HCT116 (cell line): ENCODE results near the gene UBE2V1. TPM values are rescaled to one million over a fixed set of nuclear protein-coding genes. Genes with fewer than 3 reads are reported as not detected.
A peak's percentile ranks its signal among the peaks of the same experiment; 100 is the strongest.

Experiments
- ATAC-seq: fragments of 200-7000 bp; cut with Tn5 transposase; 2 replicates; pipeline ENCODE4 v1.9.1; 2020; ENCODE audit warnings: mild to moderate bottlenecking, moderate library complexity
- BruUV-seq: library from RNA; stranded (reverse); fragments of 400-500 nt; replicated peaks from 2 replicates; lab custom pipeline; 2021; lab: Mats Ljungman, UMichigan
- CTCF ChIA-PET: fragments of 300-600 bp; sonication (Branson Sonifier 250); formaldehyde crosslinking; loops from one replicate; lab custom pipeline; 2021; ENCODE audit warnings: antibody characterized with exemption; lab: Charles Lee
- POLR2A ChIA-PET: fragments of 300-600, 350-600 bp; sonication (Branson Sonifier 250); formaldehyde crosslinking; loops from one replicate; lab custom pipeline; 2021; ENCODE audit warnings: antibody characterized with exemption; lab: Charles Lee
- RAD21 ChIA-PET, 2 experiments: fragments of 300-600 bp; sonication (Branson Sonifier 250); formaldehyde crosslinking; loops; one replicate each; lab custom pipeline; 2023; ENCODE audit warnings: low total read pairs in 2 of 2; ENCODE audit not compliant: uncharacterized antibody in 2 of 2, unreplicated experiment in 2 of 2, low non-redundant PET in 1 of 2; lab: Charles Lee
- DNase-seq: peaks from one replicate; pipeline ENCODE4 v3.0.0-alpha.2; 2010; ENCODE audit warnings: low read depth, low spot score
- H2AFZ ChIP-seq: fragments of 200-600 bp; shearing (Covaris generic), sonication (generic); 2 replicates; pipeline ENCODE4 v1.6.1; 2017; ENCODE audit warnings: low read depth, mixed run types, mixed read lengths, antibody characterized with exemption, low read length; ENCODE audit not compliant: poor library complexity, severe bottlenecking
- H3K27ac ChIP-seq: 2 replicates; pipeline ENCODE4 v1.5.1; 2012; ENCODE audit warnings: low read depth, low read length
- H3K27me3 ChIP-seq: fragments of 200-600 bp; sonication (generic); 2 replicates; pipeline ENCODE4 v1.6.1; 2016; ENCODE audit warnings: mixed run types, low read length, mixed read lengths; ENCODE audit not compliant: insufficient read depth
- H3K36me3 ChIP-seq, 2 experiments: fragments of 200-500 bp in 1 of 2; fragments of 200-600 bp in 1 of 2; sonication (Bioruptor generic) in 1 of 2; sonication (generic) in 1 of 2; 2 replicates each; pipeline versions ENCODE4 v1.5.1 to v1.6.1; 2014 to 2016; ENCODE audit warnings: low read length in 2 of 2, inconsistent platforms in 1 of 2, mixed read lengths in 1 of 2, mixed run types in 1 of 2; ENCODE audit not compliant: insufficient read depth in 2 of 2, control insufficient read depth in 1 of 2
- H3K4me1 ChIP-seq, 2 experiments: fragments of 200-600 bp in 1 of 2; sonication (generic) in 1 of 2; 2 replicates each; pipeline versions ENCODE4 v1.5.1 to v1.6.1; 2012 to 2017; ENCODE audit warnings: low read length in 2 of 2, inconsistent platforms in 1 of 2, mild to moderate bottlenecking in 1 of 2, mixed read lengths in 1 of 2, mixed run types in 1 of 2, moderate library complexity in 1 of 2; ENCODE audit not compliant: insufficient read depth in 2 of 2, control insufficient read depth in 1 of 2
- H3K4me2 ChIP-seq: fragments of 200-600 bp; sonication (generic); 2 replicates; pipeline ENCODE4 v1.6.1; 2017; ENCODE audit warnings: mixed run types, low read length, mixed read lengths
- H3K4me3 ChIP-seq, 2 experiments: fragments of 200-600 bp in 1 of 2; sonication (generic) in 1 of 2; replicated peaks in 1 of 2; 2 replicates each; pipeline ENCODE4 v1.5.1; 2011 to 2016; ENCODE audit warnings: low read length in 2 of 2, control low read depth in 1 of 2, low read depth in 1 of 2, mild to moderate bottlenecking in 1 of 2, mixed read lengths in 1 of 2, mixed run types in 1 of 2
- H3K79me2 ChIP-seq: fragments of 200-600 bp; sonication (generic); 2 replicates; pipeline ENCODE4 v1.6.1; 2017; ENCODE audit warnings: mild to moderate bottlenecking, mixed run types, low read length, moderate library complexity, mixed read lengths; ENCODE audit not compliant: insufficient read depth
- H3K9ac ChIP-seq: fragments of 200-600 bp; sonication (generic); 2 replicates; pipeline ENCODE4 v1.6.1; 2016; ENCODE audit warnings: low read length, mixed read lengths
- H3K9me2 ChIP-seq: fragments of 200-600 bp; sonication (generic), shearing (Covaris generic); 2 replicates; pipeline ENCODE4 v1.6.1; 2017; ENCODE audit warnings: mixed run types, mild to moderate bottlenecking, moderate library complexity; ENCODE audit not compliant: insufficient read depth
- H3K9me3 ChIP-seq, 2 experiments: fragments of 200-500 bp in 1 of 2; fragments of 200-600 bp in 1 of 2; sonication (Bioruptor generic) in 1 of 2; sonication (generic) in 1 of 2; 2 replicates each; pipeline ENCODE4 v1.6.1; 2014 to 2017; ENCODE audit warnings: low read length in 2 of 2, mixed read lengths in 2 of 2, inconsistent platforms in 1 of 2, low read depth in 1 of 2, mild to moderate bottlenecking in 1 of 2, mixed run types in 1 of 2, moderate library complexity in 1 of 2; ENCODE audit not compliant: control insufficient read depth in 1 of 2, insufficient read depth in 1 of 2
- H4K20me1 ChIP-seq: fragments of 200-600 bp; sonication (generic), shearing (Covaris generic); 2 replicates; pipeline ENCODE4 v1.6.1; 2017; ENCODE audit warnings: mixed run types, mild to moderate bottlenecking, moderate library complexity; ENCODE audit not compliant: insufficient read depth
- CBX3 ChIP-seq: IDR thresholded peaks from 2 replicates; pipeline ENCODE4 v1.6.1; 2012; ENCODE audit warnings: low read depth
- CTCF ChIP-seq, 3 experiments: fragments of 200-600 bp in 1 of 3; sonication (generic) in 1 of 3; IDR thresholded peaks in 2 of 3; conservative IDR thresholded peaks in 1 of 3; 2 replicates each; pipeline ENCODE4 v1.5.1; 2012 to 2017; ENCODE audit warnings: low read depth in 2 of 3, low read length in 2 of 3, antibody characterized with exemption in 1 of 3, borderline replicate concordance in 1 of 3, control low read depth in 1 of 3, mild to moderate bottlenecking in 1 of 3, mixed read lengths in 1 of 3, mixed run types in 1 of 3, moderate library complexity in 1 of 3; ENCODE audit not compliant: insufficient read depth in 1 of 3
- EGR1 ChIP-seq: IDR thresholded peaks from 2 replicates; pipeline ENCODE4 v1.6.1; 2012; ENCODE audit warnings: low read depth
- EZH2 ChIP-seq: fragments of 200-600 bp; sonication (generic); IDR thresholded peaks from 2 replicates; pipeline ENCODE4 v1.6.1; 2017; ENCODE audit warnings: antibody characterized with exemption, mixed run types
- EZH2phosphoT487 ChIP-seq: fragments of 200-600 bp; IDR thresholded peaks from 2 replicates; pipeline ENCODE4 v1.6.1; 2018; ENCODE audit warnings: antibody characterized with exemption, borderline replicate concordance
- FOSL1 ChIP-seq: IDR thresholded peaks from 2 replicates; pipeline ENCODE4 v1.6.1; 2012; ENCODE audit warnings: low read depth
- JUND ChIP-seq: IDR thresholded peaks from 2 replicates; pipeline ENCODE4 v1.6.1; 2012
- RAD21 ChIP-seq: IDR thresholded peaks from 2 replicates; pipeline ENCODE4 v1.6.1; 2012; ENCODE audit warnings: low read depth, mild to moderate bottlenecking
- SP1 ChIP-seq: IDR thresholded peaks from 2 replicates; pipeline ENCODE4 v1.6.1; 2012; ENCODE audit warnings: low read depth
- ZFX ChIP-seq: fragments of 450-650 bp; IDR thresholded peaks from 2 replicates; pipeline ENCODE4 v1.6.1; 2017
- ZNF274 ChIP-seq: fragments of 200-500 bp; sonication (Bioruptor generic); IDR thresholded peaks from 2 replicates; pipeline ENCODE4 v1.6.1; 2014; ENCODE audit warnings: mild to moderate bottlenecking, low read depth, low read length, inconsistent platforms
- intact Hi-C: fragments of 100-400 bp; cut with micrococcal nuclease; formaldehyde crosslinking; loops from 2 replicates; pipeline ENCODE4 v1.10.0; 2022
- total RNA-seq: library from RNA; stranded (reverse); gene quantifications from one replicate; pipeline ENCODE4 v1.2.1, GENCODE V29; 2021; ENCODE audit not compliant: unreplicated experiment
- TF ChIP-seq, protein P1 (sequence below): IDR thresholded peaks from 2 replicates; pipeline ENCODE4 v1.6.1; 2012
- TF ChIP-seq, protein P2 (sequence below): IDR thresholded peaks from 2 replicates; pipeline ENCODE4 v1.6.1; 2012; ENCODE audit warnings: low read depth

UBE2V1 gene
- total RNA-seq, 1 experiment from 2014 or later, result 114 TPM

DNA sequence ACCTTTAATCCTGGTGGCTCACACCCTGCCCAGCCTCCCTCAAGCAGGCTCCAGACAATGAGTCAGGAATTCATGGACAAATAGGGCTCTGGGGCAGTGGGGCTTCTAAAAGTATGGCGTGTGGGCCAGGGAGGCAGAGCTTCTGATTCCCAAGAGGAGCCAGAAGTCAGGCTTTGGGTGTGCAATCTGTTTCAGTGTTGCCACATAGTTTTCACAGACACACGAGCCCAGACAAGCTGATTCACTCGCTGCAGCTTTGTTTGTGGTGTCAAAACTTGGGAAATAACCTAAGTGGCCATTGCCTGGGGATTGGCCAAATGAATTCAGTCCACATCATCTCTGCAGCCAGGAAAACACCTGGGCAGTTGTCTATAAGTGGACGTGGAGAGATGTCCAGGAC is 31.4 kb upstream of the UBE2V1 start:
- intact Hi-C loops, result no loop called here
- CTCF ChIA-PET, result no interaction called here
- no peaks in the 10 kb centered on the region for H3K9me3 ChIP-seq
- ATAC-seq, result no peak
- no TSS peak for BruUV-seq
- no peaks in the 10 kb centered on the region for H4K20me1 ChIP-seq
- POLR2A ChIA-PET, result no interaction called here
- H3K4me3 ChIP-seq, result no peak overlapping the region
- peaks cover 40 to 46% of the 10 kb centered on the region in 2 experiments for H3K36me3 ChIP-seq
- H3K9ac ChIP-seq, result no peak overlapping the region
- no peak overlapping the region for H3K27ac ChIP-seq
- H3K4me1 ChIP-seq, result peaks cover 8 to 64% of the 10 kb centered on the region in 2 experiments
- TF ChIP-seq CTCF (IDR thresholded peaks at IDR 0.05 in 2 of 3, conservative IDR thresholded peaks at IDR 0.05 in 1 of 3; ENCODE audit: borderline replicate concordance in 1 of 3, insufficient read depth in 1 of 3, low read depth in 2 of 3, low read length in 2 of 3), result no peak
- TF ChIP-seq EZH2, result no peak
- no peak for TF ChIP-seq SP1
- TF ChIP-seq, protein P1, sequence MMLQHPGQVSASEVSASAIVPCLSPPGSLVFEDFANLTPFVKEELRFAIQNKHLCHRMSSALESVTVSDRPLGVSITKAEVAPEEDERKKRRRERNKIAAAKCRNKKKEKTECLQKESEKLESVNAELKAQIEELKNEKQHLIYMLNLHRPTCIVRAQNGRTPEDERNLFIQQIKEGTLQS, result no peak
- TF ChIP-seq EGR1, result no peak
- TF ChIP-seq CBX3, result no peak
- no peak for TF ChIP-seq ZFX
- no peak overlapping the region for H2AFZ ChIP-seq
- RAD21 ChIA-PET, result interaction anchor here in 1 of 2 experiments (0.7 kb wide), 1 partner anchor 1275 kb away, joined by 3 read pairs; no protein-coding TSS in a partner anchor
- H3K9me2 ChIP-seq, result no peaks in the 10 kb centered on the region
- no peak for DNase-seq
- H3K4me2 ChIP-seq, result peak overlapping the region; percentile 12; the same call in 1 of the 2 replicates
- peaks cover 90% of the 10 kb centered on the region for H3K79me2 ChIP-seq
- no peaks in the 10 kb centered on the region for H3K27me3 ChIP-seq

GRCh38 chr20:50142812-50143211 is 29.9 kb upstream of the UBE2V1 start:
- no peaks in the 10 kb centered on the region for H3K27me3 ChIP-seq
- intact Hi-C loops, result no loop called here
- no peaks in the 10 kb centered on the region for H4K20me1 ChIP-seq
- H3K4me3 ChIP-seq, result no peak overlapping the region
- H3K9me2 ChIP-seq, result no peaks in the 10 kb centered on the region
- H3K36me3 ChIP-seq, result peaks cover 38 to 40% of the 10 kb centered on the region in 2 experiments
- DNase-seq (no peak), ATAC-seq (no peak)
- H3K9ac ChIP-seq, result no peak overlapping the region
- no peak overlapping the region for H3K27ac ChIP-seq
- ChIA-PET RAD21 (no interaction called here), CTCF (no interaction called here), POLR2A (no interaction called here)
- no peak overlapping the region for H2AFZ ChIP-seq
- peaks cover 22 to 66% of the 10 kb centered on the region in 2 experiments for H3K4me1 ChIP-seq
- H3K9me3 ChIP-seq, result no peaks in the 10 kb centered on the region
- H3K79me2 ChIP-seq, result peaks cover 90% of the 10 kb centered on the region
- BruUV-seq, result no TSS peak
- no peak overlapping the region for H3K4me2 ChIP-seq
- no peak for TF ChIP-seq EZH2phosphoT487
- TF ChIP-seq, protein P2, sequence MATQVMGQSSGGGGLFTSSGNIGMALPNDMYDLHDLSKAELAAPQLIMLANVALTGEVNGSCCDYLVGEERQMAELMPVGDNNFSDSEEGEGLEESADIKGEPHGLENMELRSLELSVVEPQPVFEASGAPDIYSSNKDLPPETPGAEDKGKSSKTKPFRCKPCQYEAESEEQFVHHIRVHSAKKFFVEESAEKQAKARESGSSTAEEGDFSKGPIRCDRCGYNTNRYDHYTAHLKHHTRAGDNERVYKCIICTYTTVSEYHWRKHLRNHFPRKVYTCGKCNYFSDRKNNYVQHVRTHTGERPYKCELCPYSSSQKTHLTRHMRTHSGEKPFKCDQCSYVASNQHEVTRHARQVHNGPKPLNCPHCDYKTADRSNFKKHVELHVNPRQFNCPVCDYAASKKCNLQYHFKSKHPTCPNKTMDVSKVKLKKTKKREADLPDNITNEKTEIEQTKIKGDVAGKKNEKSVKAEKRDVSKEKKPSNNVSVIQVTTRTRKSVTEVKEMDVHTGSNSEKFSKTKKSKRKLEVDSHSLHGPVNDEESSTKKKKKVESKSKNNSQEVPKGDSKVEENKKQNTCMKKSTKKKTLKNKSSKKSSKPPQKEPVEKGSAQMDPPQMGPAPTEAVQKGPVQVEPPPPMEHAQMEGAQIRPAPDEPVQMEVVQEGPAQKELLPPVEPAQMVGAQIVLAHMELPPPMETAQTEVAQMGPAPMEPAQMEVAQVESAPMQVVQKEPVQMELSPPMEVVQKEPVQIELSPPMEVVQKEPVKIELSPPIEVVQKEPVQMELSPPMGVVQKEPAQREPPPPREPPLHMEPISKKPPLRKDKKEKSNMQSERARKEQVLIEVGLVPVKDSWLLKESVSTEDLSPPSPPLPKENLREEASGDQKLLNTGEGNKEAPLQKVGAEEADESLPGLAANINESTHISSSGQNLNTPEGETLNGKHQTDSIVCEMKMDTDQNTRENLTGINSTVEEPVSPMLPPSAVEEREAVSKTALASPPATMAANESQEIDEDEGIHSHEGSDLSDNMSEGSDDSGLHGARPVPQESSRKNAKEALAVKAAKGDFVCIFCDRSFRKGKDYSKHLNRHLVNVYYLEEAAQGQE, result no peak
- TF ChIP-seq ZNF274, result no peak
- TF ChIP-seq RAD21, result no peak
- TF ChIP-seq JUND, result no peak
- TF ChIP-seq FOSL1, result no peak
- TF ChIP-seq ZFX, result no peak
- TF ChIP-seq CTCF (IDR thresholded peaks at IDR 0.05 in 2 of 3, conservative IDR thresholded peaks at IDR 0.05 in 1 of 3; ENCODE audit: borderline replicate concordance in 1 of 3, insufficient read depth in 1 of 3, low read depth in 2 of 3, low read length in 2 of 3), result no peak
